GM10248 (cell line): ENCODE results near the gene POFUT2.

Experiments used
- CTCF ChIA-PET: fragments of 300-600 bp; sonication (Branson Sonifier 250); formaldehyde crosslinking; extraction: SDS; loops from one replicate; lab custom pipeline; 2021; ENCODE audit warnings: antibody characterized with exemption; lab: Yijun Ruan, JAX
- POLR2A ChIA-PET: fragments of 350-650 bp; sonication (Branson Sonifier 250); formaldehyde crosslinking; extraction: SDS; loops from one replicate; lab custom pipeline; 2020; ENCODE audit warnings: antibody characterized with exemption; lab: Yijun Ruan, JAX
- DNase-seq: peaks from one replicate; pipeline ENCODE4 v3.0.0; 2012; ENCODE audit errors: extremely low spot score
- TF ChIP-seq, protein P1 (sequence below): IDR thresholded peaks from 2 replicates; pipeline ENCODE4 v1.5.1; 2012; ENCODE audit warnings: mild to moderate bottlenecking, low read depth; ENCODE audit errors: extremely low read depth, missing control alignments, control extremely low read depth

The POFUT2 gene

DNA sequence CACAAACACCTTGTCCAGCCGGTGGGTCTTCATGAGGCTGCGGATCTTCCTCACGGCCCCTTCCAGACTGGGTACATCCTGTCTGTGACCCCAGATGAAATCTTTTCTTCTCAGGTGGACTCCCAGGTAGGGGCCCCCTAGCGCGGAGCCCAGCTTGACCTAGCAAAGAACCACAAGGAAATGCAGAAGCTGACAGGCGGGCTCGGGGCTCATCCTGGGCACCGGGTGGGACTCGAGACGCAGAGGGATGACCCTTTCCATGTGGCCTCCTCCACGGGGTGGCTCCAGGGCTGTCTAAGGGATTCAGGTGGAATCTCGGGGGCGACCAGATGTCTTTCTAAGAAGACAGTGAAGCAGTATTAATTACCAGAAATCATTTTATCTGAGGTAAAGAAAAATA is 17.8 kb downstream of the POFUT2 start:
- CTCF ChIA-PET, result interaction anchor here (0.9 kb wide), 1 partner anchor 18 kb away, joined by 3 read pairs; the partner anchor contains the start of gene POFUT2
- TF ChIP-seq, protein P1, sequence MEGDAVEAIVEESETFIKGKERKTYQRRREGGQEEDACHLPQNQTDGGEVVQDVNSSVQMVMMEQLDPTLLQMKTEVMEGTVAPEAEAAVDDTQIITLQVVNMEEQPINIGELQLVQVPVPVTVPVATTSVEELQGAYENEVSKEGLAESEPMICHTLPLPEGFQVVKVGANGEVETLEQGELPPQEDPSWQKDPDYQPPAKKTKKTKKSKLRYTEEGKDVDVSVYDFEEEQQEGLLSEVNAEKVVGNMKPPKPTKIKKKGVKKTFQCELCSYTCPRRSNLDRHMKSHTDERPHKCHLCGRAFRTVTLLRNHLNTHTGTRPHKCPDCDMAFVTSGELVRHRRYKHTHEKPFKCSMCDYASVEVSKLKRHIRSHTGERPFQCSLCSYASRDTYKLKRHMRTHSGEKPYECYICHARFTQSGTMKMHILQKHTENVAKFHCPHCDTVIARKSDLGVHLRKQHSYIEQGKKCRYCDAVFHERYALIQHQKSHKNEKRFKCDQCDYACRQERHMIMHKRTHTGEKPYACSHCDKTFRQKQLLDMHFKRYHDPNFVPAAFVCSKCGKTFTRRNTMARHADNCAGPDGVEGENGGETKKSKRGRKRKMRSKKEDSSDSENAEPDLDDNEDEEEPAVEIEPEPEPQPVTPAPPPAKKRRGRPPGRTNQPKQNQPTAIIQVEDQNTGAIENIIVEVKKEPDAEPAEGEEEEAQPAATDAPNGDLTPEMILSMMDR, result no peak
- POLR2A ChIA-PET, result no interaction called here
- DNase-seq, result no peak

DNA sequence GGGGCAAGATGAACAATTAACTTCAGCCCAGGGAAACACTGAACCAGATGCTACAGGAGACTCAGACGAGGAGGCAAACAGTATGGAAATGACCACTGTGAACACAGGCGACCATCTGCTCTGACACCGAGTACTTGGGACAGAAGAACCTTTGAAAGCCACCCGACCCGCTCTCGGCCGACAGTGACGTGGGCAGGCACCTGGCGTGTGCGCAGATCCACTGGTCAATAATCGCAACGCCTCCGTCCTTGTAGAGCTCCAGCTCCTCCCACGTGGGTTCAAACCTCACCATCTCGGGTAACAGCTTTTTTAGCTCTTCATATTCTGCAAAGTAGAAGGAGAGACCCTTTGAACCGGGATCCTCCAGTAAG is 20.3 kb downstream of the POFUT2 start:
- ChIA-PET POLR2A (no interaction called here), CTCF (interaction anchor here (0.9 kb wide), 1 partner anchor 25 kb away, joined by 5 read pairs; no protein-coding TSS in a partner anchor)
- DNase-seq, result no peak
- TF ChIP-seq, protein P1, result no peak

DNA sequence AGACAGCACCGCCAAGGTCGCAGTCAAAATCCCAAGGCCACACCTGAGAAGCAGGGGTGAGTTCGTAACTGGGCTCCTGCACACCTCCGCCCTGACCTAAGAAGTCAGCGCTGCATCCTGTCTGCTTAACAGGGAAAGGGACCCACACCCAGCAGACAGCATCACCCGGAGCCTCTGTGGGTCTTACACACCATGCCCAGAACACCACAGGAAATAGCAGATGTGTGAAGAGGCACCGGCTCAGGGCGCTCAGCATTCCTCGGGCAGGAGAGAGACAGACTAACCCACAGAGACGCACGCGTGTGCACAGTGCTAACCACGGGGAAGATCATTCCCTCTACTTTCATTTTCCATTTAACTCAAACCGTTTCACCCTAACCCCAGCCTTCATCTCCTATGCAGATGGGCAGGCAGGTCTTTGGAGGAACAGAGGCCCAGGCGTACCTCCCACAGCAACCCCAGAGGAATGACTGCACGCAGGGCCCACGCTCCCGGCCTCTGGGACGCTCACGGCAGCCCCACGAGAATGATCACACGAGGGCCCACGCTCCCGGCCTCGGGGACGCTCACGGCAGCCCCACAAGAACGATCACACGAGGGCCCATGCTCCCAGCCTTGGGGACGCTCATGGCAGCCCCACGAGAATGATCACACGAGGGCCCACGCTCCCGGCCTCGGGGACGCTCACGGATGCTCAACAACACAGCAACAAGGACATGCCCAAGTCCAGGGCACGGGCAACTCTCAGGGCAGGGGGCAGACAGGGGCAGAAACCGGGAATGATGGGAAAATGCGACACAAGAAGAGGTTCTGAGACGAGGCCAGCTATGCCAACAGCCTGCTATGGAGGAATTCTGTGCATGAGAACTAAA is 20.9 kb downstream of the POFUT2 start:
- no peak for DNase-seq
- ChIA-PET POLR2A (no interaction called here), CTCF (interaction anchor here (0.9 kb wide), 1 partner anchor 26 kb away, joined by 5 read pairs; no protein-coding TSS in a partner anchor)
- TF ChIP-seq, protein P1, result no peak

DNA sequence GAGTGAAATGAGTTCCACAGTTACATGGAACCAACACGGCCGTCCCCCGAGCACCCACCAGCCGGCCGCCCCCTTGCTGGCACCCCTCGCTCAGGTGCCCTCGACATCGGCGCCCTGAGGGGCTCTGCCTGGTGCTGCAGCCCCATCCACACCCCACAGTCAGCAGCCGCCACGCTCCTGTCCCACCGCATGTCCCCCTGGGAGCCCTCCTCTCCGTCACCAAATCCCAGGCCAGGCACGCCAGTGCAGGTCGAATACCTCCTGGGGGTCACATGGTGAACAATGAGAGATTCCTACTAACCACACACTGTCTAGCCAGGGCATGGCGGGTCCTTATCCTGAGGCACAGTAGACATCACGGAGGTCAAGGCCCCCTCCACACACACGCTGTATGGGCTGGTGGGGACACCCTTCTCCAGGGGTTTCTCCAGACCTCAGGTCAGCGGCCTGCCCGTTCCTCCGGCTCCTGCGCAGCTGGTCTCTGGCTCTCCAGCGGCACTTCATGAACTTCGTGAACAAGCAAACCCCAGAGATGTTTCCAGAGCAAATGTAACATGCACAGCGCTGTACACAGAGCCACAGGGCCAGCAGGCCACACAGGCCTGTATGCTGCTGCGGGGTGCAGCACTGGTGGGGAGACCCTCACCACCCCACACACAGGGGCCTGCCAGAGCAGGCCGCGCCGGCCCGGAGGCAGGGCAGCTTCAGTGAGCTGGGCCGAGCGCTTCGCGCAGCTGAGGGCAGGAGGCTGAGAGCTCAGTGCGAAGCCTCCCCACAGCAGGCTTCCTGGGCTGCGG is 21.8 kb downstream of the POFUT2 start:
- CTCF ChIA-PET, result no interaction called here
- POLR2A ChIA-PET, result no interaction called here
- no peak for DNase-seq
- TF ChIP-seq, protein P1, result no peak

DNA sequence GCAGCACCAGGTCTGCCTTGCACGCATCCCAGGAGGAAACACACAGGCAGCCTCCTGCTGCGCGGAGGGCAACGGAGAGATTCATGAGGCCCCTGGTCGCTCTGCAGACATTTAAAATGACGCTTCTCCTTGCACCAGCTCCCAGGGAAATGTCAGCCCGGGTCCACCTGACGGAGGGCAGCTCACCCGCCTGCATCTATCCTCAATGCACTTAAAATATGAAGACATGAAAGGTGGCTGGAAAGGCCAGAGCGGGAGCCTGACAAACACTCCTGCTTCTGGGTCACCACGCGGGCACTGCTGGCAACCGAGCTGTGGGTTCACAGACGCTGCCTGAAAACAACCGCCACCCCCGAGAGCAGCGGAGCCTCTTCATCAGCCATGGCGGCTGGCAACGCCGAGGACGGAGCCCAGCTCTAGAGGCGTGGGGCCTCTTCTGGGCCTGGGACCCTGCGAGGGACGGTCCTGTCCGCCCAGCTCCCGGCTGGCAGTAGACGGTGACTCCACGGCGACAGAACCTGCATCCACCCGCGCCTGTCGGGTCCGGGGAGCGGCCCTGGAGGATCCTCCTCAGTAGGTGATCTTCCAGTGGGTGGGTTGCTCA is 22.7 kb downstream of the POFUT2 start:
- ChIA-PET POLR2A (no interaction called here), CTCF (no interaction called here)
- no peak for DNase-seq
- TF ChIP-seq, protein P1, result no peak
